Prostate gland (tissue), 2 donors: ENCODE measurements around the gene C1orf21. TPM values are rescaled to one million over a fixed set of nuclear protein-coding genes. Genes with fewer than 3 reads are reported as not detected.

Experiments
- DNase-seq: peaks from one replicate; pipeline ENCODE4 v3.0.0-alpha.2; 2019; ENCODE audit warnings: low spot score
- H3K27ac ChIP-seq, 2 donors: fragments of 200-600 bp; sonication (generic); 2 replicates each; pipeline ENCODE4 v1.5.1; 2017 to 2019
- H3K27me3 ChIP-seq: fragments of 200-600 bp; sonication (generic); replicated peaks from 2 replicates; pipeline ENCODE4 v1.5.1; 2019; ENCODE audit not compliant: insufficient read depth
- H3K36me3 ChIP-seq, 2 donors: fragments of 200-600 bp; sonication (generic); 1 replicate in 1 of 2; 2 replicates in 1 of 2; pipeline versions ENCODE4 v1.5.1 to v1.8.1; 2017 to 2019
- H3K4me1 ChIP-seq: fragments of 200-600 bp; sonication (generic); replicated peaks from 2 replicates; pipeline ENCODE4 v1.5.1; 2019
- H3K4me3 ChIP-seq, 2 donors: fragments of 200-600 bp; sonication (generic); 2 replicates each; pipeline ENCODE4 v1.5.1; 2017 to 2019
- H3K9me3 ChIP-seq: fragments of 200-600 bp; sonication (generic); 2 replicates; pipeline ENCODE4 v1.5.1; 2017
- CTCF ChIP-seq, 4 experiments: fragments of 200-600 bp in 2 of 4; fragments of 450-650 bp in 2 of 4; sonication (generic) in 2 of 4; IDR thresholded peaks; 1 replicate in 3 of 4; 2 replicates in 1 of 4; pipeline ENCODE4 v1.5.1; 2016 to 2019; ENCODE audit warnings: antibody characterized with exemption in 4 of 4, mild to moderate bottlenecking in 2 of 4, moderate library complexity in 2 of 4
- POLR2A ChIP-seq: fragments of 450-650 bp; IDR thresholded peaks from one replicate; pipeline ENCODE4 v1.6.1; 2016; ENCODE audit warnings: antibody characterized with exemption, mild to moderate bottlenecking
- POLR2AphosphoS5 ChIP-seq: sonication (generic); formaldehyde crosslinking; IDR thresholded peaks from one replicate; pipeline ENCODE4 v1.6.1; 2017; ENCODE audit warnings: antibody characterized with exemption
- WGBS: methylation state at CpG from one replicate; pipeline ENCODE4 v1.1.5; 2018; 5-methylcytosine and 5-hydroxymethylcytosine counted together
- intact Hi-C: fragments of 100-400 bp; cut with DNase I; formaldehyde crosslinking; loops from one replicate; pipeline ENCODE4 v1.14.2; 2022
- total RNA-seq, 2 donors: library from RNA; depleted of rRNA; stranded (reverse); fragments of >200 nt; gene quantifications; one replicate each; pipeline ENCODE4 v1.1.0, GENCODE V29; 2016

C1orf21 gene
- total RNA-seq, 2 donors from 2014 or later, result 28.8 to 79.3 TPM

- Histone ChIP-seq H3K9me3 (no peaks in the 10 kb centered on the region), H3K4me1 (peaks cover 19% of the 10 kb centered on the region), H3K27me3 (no peaks in the 10 kb centered on the region), H3K36me3 (no peaks in the 10 kb centered on the region), H3K4me3 (no peak overlapping the region), H3K27ac (peak overlapping the region; percentile 29 to 30)
- 46% methylated on average over 7 of the region's 7 CpGs for WGBS
- peak; percentile 69 for DNase-seq
- intact Hi-C loops, result no loop called here
- TF ChIP-seq POLR2A (no peak), POLR2AphosphoS5 (peak; percentile 80), CTCF (IDR thresholded peaks at IDR 0.05) (peak in 1 of 4 experiments; percentile 3)
Measured at GRCh38 chr1:184425449-184426277, 38.8 kb downstream of the C1orf21 start.

DNA sequence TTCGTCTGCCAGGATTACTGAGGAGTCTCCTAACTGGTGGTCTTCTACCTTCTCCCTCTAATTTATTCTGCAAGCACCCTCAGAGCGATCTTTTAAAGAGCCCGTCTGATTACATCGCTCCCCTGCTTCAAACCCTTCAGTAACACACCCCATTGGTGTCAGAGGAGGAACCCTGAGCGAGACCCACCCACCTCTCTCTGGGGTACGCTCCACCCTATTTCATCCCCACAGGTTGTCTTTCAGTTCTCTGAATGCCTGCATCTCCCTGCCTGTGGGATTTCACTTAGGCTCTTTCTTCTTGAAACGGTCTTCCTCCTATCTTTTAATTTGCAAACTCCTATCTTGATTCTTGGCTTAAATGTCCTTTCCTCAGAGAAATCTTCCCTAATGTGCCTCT, 39.4 kb downstream of the C1orf21 start:
- peaks cover 19% of the 10 kb centered on the region for H3K4me1 ChIP-seq
- H3K27ac ChIP-seq, result no peak overlapping the region
- no peaks in the 10 kb centered on the region for H3K9me3 ChIP-seq
- TF ChIP-seq CTCF (IDR thresholded peaks at IDR 0.05), result no peak
- H3K4me3 ChIP-seq, result no peak overlapping the region
- intact Hi-C loops, result no loop called here
- H3K36me3 ChIP-seq, result no peaks in the 10 kb centered on the region
- 66% methylated on average over 7 of the region's 7 CpGs for WGBS
- DNase-seq, result no peak
- H3K27me3 ChIP-seq, result no peaks in the 10 kb centered on the region

- 86% methylated on average over 2 of the region's 2 CpGs for WGBS
- DNase-seq, result no peak
- peaks cover 14% of the 10 kb centered on the region for H3K4me1 ChIP-seq
Measured at GRCh38 chr1:184427722-184428121, 40.9 kb downstream of the C1orf21 start.

DNA sequence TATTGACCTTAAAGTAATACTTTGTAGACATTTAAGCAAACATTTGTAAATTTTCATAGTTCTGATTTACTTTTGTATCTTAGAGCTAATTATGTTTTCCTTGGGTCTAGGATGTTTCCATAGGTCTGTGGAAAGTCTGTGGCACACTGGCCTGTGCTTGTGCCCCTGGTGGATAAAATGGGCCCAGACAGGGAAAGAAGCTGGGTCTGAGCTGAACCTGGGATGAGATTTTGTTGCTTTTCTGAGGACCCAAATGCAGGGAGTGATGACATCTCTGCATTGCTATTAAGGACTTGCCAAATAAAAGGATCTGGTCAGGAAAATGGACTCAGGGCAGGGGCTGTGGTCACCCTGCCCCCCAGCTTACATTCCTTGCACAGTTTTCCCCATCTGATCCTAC, 41.8 kb downstream of the C1orf21 start:
- TF ChIP-seq POLR2AphosphoS5 (no peak), POLR2A (no peak), CTCF (IDR thresholded peaks at IDR 0.05) (no peak)
- no peak overlapping the region for H3K4me3 ChIP-seq
- no peaks in the 10 kb centered on the region for H3K36me3 ChIP-seq
- H3K4me1 ChIP-seq, result peaks cover 14% of the 10 kb centered on the region
- H3K27me3 ChIP-seq, result no peaks in the 10 kb centered on the region
- intact Hi-C loops, result no loop called here
- H3K27ac ChIP-seq, result no peak overlapping the region
- no peak for DNase-seq
- H3K9me3 ChIP-seq, result no peaks in the 10 kb centered on the region

More at GRCh38 chr1:184427722-184428121, 40.9 kb downstream of the C1orf21 start:
- no peaks in the 10 kb centered on the region for H3K36me3 ChIP-seq
- H3K27ac ChIP-seq, result no peak overlapping the region
- no peaks in the 10 kb centered on the region for H3K9me3 ChIP-seq
- intact Hi-C loops, result no loop called here
- no peak overlapping the region for H3K4me3 ChIP-seq
- TF ChIP-seq POLR2AphosphoS5, result no peak
- TF ChIP-seq POLR2A, result no peak
- no peak for TF ChIP-seq CTCF (IDR thresholded peaks at IDR 0.05)
- H3K27me3 ChIP-seq, result no peaks in the 10 kb centered on the region

DNA sequence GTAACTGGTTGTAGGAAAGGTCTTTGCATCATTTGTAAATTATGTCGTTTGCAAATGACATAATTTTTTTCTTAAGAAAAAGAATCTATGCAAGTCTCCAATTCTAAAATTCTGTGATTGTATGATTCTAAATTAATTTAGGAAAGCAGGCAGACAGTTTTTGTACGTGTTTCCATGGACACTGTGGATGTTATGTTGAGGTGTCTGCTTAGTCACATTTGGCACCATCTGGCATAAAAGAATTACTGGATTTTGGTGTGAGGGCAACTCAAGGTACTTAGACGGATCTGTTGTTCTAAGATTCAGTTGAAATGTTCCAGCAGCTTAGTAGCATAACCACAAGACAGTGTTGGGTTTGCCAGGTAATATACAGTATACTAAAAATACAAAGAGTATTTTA, 42.5 kb downstream of the C1orf21 start:
- Histone ChIP-seq H3K36me3 (no peaks in the 10 kb centered on the region), H3K27me3 (no peaks in the 10 kb centered on the region), H3K4me3 (no peak overlapping the region), H3K9me3 (no peaks in the 10 kb centered on the region), H3K4me1 (peaks cover 11% of the 10 kb centered on the region), H3K27ac (no peak overlapping the region)
- intact Hi-C loops, result no loop called here
- WGBS, result 90% methylated on average over 3 of the region's 3 CpGs
- TF ChIP-seq POLR2AphosphoS5 (no peak), CTCF (IDR thresholded peaks at IDR 0.05) (no peak), POLR2A (no peak)
- no peak for DNase-seq
